ENCODE measurements around the gene NUP62.

DNA sequence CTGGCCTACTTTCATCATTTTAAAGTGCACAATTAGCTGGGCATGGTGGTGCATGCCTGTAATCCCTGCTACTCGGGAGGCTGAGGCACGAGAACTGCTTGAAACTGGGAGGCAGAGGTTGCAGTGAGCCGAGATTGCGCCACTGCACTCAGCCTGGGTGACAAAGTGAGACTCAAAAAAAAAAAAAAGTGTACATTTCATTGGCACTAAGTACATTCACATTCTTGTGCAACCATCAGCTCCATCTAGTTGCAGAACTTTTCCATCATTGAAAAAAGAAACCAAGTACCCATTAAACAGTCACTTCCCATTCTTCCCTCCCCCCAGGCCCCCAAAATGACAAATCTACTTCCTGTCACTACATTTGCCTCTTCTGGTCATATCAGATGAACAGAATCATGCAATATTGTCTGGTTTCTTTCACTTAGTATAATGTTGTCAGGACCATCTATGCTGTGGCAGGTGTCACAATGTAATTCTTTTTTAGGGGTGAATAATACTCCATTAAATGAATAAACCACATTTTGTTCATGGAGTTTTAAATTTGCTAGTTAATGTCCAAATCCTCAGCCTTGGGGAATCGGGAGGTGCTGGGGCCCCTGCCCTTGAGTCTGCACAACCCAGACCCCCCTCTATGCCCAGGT is 39.1 kb upstream of the NUP62 start:
- TF ChIP-seq POLR2A (IDR thresholded peaks at IDR 0.05) (no peak), POLR2AphosphoS5 (IDR thresholded peaks at IDR 0.05) (no peak)
- TF ChIP-seq, protein P1, sequence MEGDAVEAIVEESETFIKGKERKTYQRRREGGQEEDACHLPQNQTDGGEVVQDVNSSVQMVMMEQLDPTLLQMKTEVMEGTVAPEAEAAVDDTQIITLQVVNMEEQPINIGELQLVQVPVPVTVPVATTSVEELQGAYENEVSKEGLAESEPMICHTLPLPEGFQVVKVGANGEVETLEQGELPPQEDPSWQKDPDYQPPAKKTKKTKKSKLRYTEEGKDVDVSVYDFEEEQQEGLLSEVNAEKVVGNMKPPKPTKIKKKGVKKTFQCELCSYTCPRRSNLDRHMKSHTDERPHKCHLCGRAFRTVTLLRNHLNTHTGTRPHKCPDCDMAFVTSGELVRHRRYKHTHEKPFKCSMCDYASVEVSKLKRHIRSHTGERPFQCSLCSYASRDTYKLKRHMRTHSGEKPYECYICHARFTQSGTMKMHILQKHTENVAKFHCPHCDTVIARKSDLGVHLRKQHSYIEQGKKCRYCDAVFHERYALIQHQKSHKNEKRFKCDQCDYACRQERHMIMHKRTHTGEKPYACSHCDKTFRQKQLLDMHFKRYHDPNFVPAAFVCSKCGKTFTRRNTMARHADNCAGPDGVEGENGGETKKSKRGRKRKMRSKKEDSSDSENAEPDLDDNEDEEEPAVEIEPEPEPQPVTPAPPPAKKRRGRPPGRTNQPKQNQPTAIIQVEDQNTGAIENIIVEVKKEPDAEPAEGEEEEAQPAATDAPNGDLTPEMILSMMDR (IDR thresholded peaks at IDR 0.05 in 8 of 11, conservative IDR thresholded peaks at IDR 0.05 in 3 of 11): no peak

Data from spleen (tissue), 7 donors.